A549 (cell line): ENCODE data around the gene TBL1XR1. TPM values are rescaled to one million over a fixed set of nuclear protein-coding genes. Genes with fewer than 3 reads are reported as not detected.

Experiments used
- ATAC-seq, 2 experiments: fragments of 200-7000 bp in 1 of 2; fragments of >200 bp in 1 of 2; cut with Nextera tagmentation in 1 of 2; cut with Tn5 transposase in 1 of 2; 3 replicates each; pipeline versions ENCODE4 v1.8.0 to v1.9.1; 2018 to 2020; ENCODE audit warnings: mild to moderate bottlenecking in 1 of 2, moderate library complexity in 1 of 2
- CTCF ChIA-PET: fragments of 300-600 bp; sonication (Branson Sonifier 250); formaldehyde crosslinking; extraction: SDS; loops from one replicate; lab custom pipeline; 2021; ENCODE audit warnings: antibody characterized with exemption, inconsistent platforms; lab: Yijun Ruan, JAX
- POLR2A ChIA-PET: fragments of 350-600 bp; formaldehyde crosslinking; extraction: SDS; loops from one replicate; lab custom pipeline; 2021; ENCODE audit warnings: antibody characterized with exemption, inconsistent platforms; lab: Yijun Ruan, JAX
- DNase-seq, 2 experiments: peaks; one replicate each; pipeline versions ENCODE4 v3.0.0 to v3.0.0-alpha.2; 2011 to 2016; ENCODE audit warnings: low read depth in 1 of 2, low spot score in 1 of 2
- FAIRE-seq: peaks from 2 replicates; lab custom pipeline; 2011; peaks lifted over from hg19 to GRCh38; lab: Jason Lieb, UNC
- H3K27ac ChIP-seq, 2 experiments: fragments of >200 bp; sonication (Bioruptor Twin); formaldehyde crosslinking; 3 replicates each; pipeline ENCODE4 v1.5.1; 2016 to 2017
- H3K4me1 ChIP-seq: fragments of >200 bp; sonication (Bioruptor Twin); formaldehyde crosslinking; 3 replicates; pipeline ENCODE4 v1.6.1; 2016
- H3K4me2 ChIP-seq: fragments of >200 bp; sonication (Bioruptor Twin); formaldehyde crosslinking; 3 replicates; pipeline ENCODE4 v1.6.1; 2016
- H3K4me3 ChIP-seq: fragments of >200 bp; sonication (Bioruptor Twin); formaldehyde crosslinking; 3 replicates; pipeline ENCODE4 v1.5.1; 2016
- H3K9me3 ChIP-seq: fragments of >200 bp; sonication (Bioruptor Twin); formaldehyde crosslinking; 3 replicates; pipeline ENCODE4 v1.6.1; 2016
- BCL3 ChIP-seq: fragments of >200 bp; sonication (Bioruptor Twin); formaldehyde crosslinking; IDR thresholded peaks from 3 replicates; pipeline ENCODE4 v1.6.1; 2016
- CBX2 ChIP-seq: fragments of 200-600 bp; sonication (generic); IDR thresholded peaks from 2 replicates; pipeline ENCODE4 v1.6.1; 2016; ENCODE audit warnings: low read depth, mild to moderate bottlenecking, borderline replicate concordance
- CBX8 ChIP-seq: fragments of 200-600 bp; sonication (generic); IDR thresholded peaks from 2 replicates; pipeline ENCODE4 v1.6.1; 2016
- CHD2 ChIP-seq: fragments of 150-350 bp; IDR thresholded peaks from 2 replicates; pipeline ENCODE4 v1.6.1; 2014; ENCODE audit warnings: low read length; ENCODE audit not compliant: partially characterized antibody
- CHD4 ChIP-seq: fragments of 200-600 bp; sonication (generic); IDR thresholded peaks from 2 replicates; pipeline ENCODE4 v1.6.1; 2016; ENCODE audit warnings: antibody characterized with exemption, mild to moderate bottlenecking, borderline replicate concordance
- ELK1 ChIP-seq: fragments of 150-350 bp; IDR thresholded peaks from 2 replicates; pipeline ENCODE4 v1.6.1; 2014; ENCODE audit warnings: low read depth, mild to moderate bottlenecking, low read length
- HDAC2 ChIP-seq: fragments of 200-600 bp; sonication (generic); IDR thresholded peaks from 2 replicates; pipeline ENCODE4 v1.6.1; 2016
- JUN ChIP-seq, 2 experiments: fragments of >200 bp; sonication (Bioruptor Twin); formaldehyde crosslinking; IDR thresholded peaks; 2 replicates in 1 of 2; 3 replicates in 1 of 2; pipeline ENCODE4 v1.6.1; 2016 to 2017
- KDM5A ChIP-seq: fragments of 200-600 bp; sonication (generic); IDR thresholded peaks from 2 replicates; pipeline ENCODE4 v1.6.1; 2016; ENCODE audit warnings: antibody characterized with exemption, mild to moderate bottlenecking
- PHF8 ChIP-seq: fragments of 200-600 bp; sonication (generic); IDR thresholded peaks from 2 replicates; pipeline ENCODE4 v1.6.1; 2016; ENCODE audit warnings: low read depth, mild to moderate bottlenecking, antibody characterized with exemption, moderate library complexity, borderline replicate concordance
- POLR2A ChIP-seq: IDR thresholded peaks from 2 replicates; pipeline ENCODE4 v1.6.1; 2012; ENCODE audit warnings: mild to moderate bottlenecking, low read length
- RAD21 ChIP-seq, 2 experiments: fragments of >200 bp in 1 of 2; sonication (Bioruptor Twin) in 1 of 2; formaldehyde crosslinking in 1 of 2; IDR thresholded peaks in 1 of 2; conservative IDR thresholded peaks in 1 of 2; 2 replicates in 1 of 2; 3 replicates in 1 of 2; pipeline ENCODE4 v1.6.1; 2012 to 2018; ENCODE audit warnings: inconsistent platforms in 1 of 2
- SMC3 ChIP-seq: fragments of >200 bp; sonication (Bioruptor Twin); formaldehyde crosslinking; IDR thresholded peaks from 3 replicates; pipeline ENCODE4 v1.6.1; 2018; ENCODE audit warnings: inconsistent platforms
- SREBF2 ChIP-seq: fragments of 450-650 bp; IDR thresholded peaks from 2 replicates; pipeline ENCODE4 v1.6.1; 2014; ENCODE audit warnings: mild to moderate bottlenecking, moderate library complexity
- WGBS: methylation state at CpG from one replicate; pipeline ENCODE4 v1.1.6; 2017; ENCODE audit errors: missing lambda C conversion rate; 5-methylcytosine and 5-hydroxymethylcytosine counted together
- polyA plus RNA-seq, 4 experiments: library from polyadenylated mRNA; depleted of rRNA in 3 of 4; stranded (reverse); fragments of >200 nt; fragmentation: RNase III in 1 of 4; extraction: RNeasy Plus Mini Kit Qiagen cat#74134 plus additional on column Dnase treatment in 1 of 4; gene quantifications; 2 replicates in 3 of 4; 3 replicates in 1 of 4; pipeline ENCODE4 v1.2.3, GENCODE V29; 2011 to 2017
- TF ChIP-seq, protein P1 (sequence below): IDR thresholded peaks from 2 replicates; pipeline ENCODE4 v1.6.1; 2012

The TBL1XR1 gene
- polyA plus RNA-seq, 2 of the 4 experiments (the other 2 are of a cell fraction), result 41.4 to 106 TPM

DNA sequence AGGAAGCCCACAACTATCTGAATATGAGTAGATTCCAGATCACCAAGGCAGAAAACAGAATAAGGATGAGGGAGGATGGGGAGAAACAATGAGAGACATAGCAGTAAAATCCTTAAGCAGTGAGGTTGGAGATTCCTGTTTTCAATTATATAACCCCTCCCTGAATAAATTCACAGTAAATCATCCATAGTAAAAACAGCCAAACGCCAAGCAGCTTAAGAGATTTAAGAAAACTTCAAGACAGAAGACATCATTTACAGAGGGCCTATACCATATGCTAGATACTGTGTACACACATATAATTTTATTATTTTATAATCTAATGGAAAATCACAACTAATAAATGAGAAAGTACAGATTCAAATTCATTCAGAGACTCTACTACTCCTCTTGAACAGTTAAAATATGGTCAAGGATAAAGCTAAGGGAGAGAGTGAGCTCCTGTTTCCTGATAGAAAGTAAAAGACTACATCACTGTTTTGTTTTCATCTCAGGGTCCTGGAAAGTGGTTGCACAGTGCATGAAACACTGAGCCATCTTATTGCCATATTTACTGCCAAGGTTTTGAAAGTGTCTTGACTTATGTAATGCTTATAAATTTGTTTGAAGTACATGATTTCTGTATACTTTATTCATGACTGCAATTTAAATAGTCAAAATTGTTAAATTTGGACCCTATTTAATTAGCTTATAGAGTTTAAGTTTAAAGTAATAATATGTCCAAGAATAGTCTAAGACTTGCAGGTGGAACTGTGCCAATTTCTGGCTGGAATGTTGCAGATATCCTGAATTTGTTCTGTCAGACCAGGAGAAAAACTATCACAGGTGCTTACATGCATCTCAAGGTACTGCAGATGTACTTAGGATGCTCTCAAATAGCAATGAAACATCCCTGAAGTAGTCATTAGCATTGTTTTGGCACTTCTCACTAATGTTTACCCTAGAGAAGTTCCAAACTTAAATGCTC, 141.4 kb downstream of the TBL1XR1 start:
- DNase-seq (no peak), ATAC-seq (no peak), FAIRE-seq (no peak)
- Histone ChIP-seq H3K4me2 (no peak overlapping the region), H3K4me3 (no peak overlapping the region), H3K4me1 (peaks cover 32% of the 10 kb centered on the region), H3K9me3 (no peaks in the 10 kb centered on the region)
- WGBS, result 68% methylated on average over 1 of the region's 1 CpG
- POLR2A ChIA-PET, result no interaction called here
- no peak for TF ChIP-seq HDAC2
- no peak for TF ChIP-seq SREBF2
- no peak for TF ChIP-seq BCL3
- no peak for TF ChIP-seq CHD2
- TF ChIP-seq, all 56 proteins: peak for 0
- no peak overlapping the region for H3K27ac ChIP-seq
- CTCF ChIA-PET, result no interaction called here

GRCh38 chr3:177053107-177053506, 144.2 kb downstream of the TBL1XR1 start:
- H3K4me3 ChIP-seq, result no peak overlapping the region
- DNase-seq (no peak), ATAC-seq (no peak), FAIRE-seq (no peak)
- 87% methylated on average over 2 of the region's 2 CpGs for WGBS
- ChIA-PET CTCF (interaction anchor here (1.1 kb wide), 1 partner anchor 902 kb away, joined by 3 read pairs; no protein-coding TSS in a partner anchor), POLR2A (interaction anchor here (0.8 kb wide), 1 partner anchor 1332 kb away, joined by 3 read pairs; no protein-coding TSS in a partner anchor)
- H3K4me1 ChIP-seq, result peaks cover 38% of the 10 kb centered on the region
- no peak overlapping the region for H3K27ac ChIP-seq
- H3K9me3 ChIP-seq, result no peaks in the 10 kb centered on the region
- TF ChIP-seq CHD2, result no peak
- no peak for TF ChIP-seq CHD4
- no peak for TF ChIP-seq RAD21 (conservative IDR thresholded peaks at IDR 0.05 in 1 of 2, IDR thresholded peaks at IDR 0.05 in 1 of 2)
- no peak for TF ChIP-seq CBX8
- TF ChIP-seq SMC3, result no peak
- TF ChIP-seq POLR2A, result no peak
- TF ChIP-seq, protein P1, sequence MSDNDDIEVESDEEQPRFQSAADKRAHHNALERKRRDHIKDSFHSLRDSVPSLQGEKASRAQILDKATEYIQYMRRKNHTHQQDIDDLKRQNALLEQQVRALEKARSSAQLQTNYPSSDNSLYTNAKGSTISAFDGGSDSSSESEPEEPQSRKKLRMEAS, result no peak
- TF ChIP-seq JUN (IDR thresholded peaks at IDR 0.05), result no peak
- TF ChIP-seq SREBF2, result no peak
- TF ChIP-seq ELK1, result no peak
- H3K4me2 ChIP-seq, result no peak overlapping the region

GRCh38 chr3:177051411-177051810, 145.9 kb downstream of the TBL1XR1 start:
- ChIA-PET POLR2A (no interaction called here), CTCF (interaction anchor here (0.5 to 1.9 kb wide), 11 partner anchors 8 to 1334 kb away, joined by 3 to 9 read pairs (median 3); no protein-coding TSS in a partner anchor)
- 57% methylated on average over 4 of the region's 4 CpGs for WGBS
- peak overlapping the region; percentile 52 for H3K4me2 ChIP-seq
- peak overlapping the region; percentile 64 to 78 for H3K27ac ChIP-seq
- H3K4me3 ChIP-seq, result no peak overlapping the region
- DNase-seq, result no peak
- peaks cover 34% of the 10 kb centered on the region for H3K4me1 ChIP-seq
- TF ChIP-seq KDM5A (no peak), CBX2 (no peak), PHF8 (no peak)
- no peak for FAIRE-seq
- peak in 1 of 2 experiments; percentile 19; a peak in 2 of 6 replicates for ATAC-seq
- H3K9me3 ChIP-seq, result no peaks in the 10 kb centered on the region
